ENCODE results near the gene LRRC8D.

LRRC8D gene

DNA sequence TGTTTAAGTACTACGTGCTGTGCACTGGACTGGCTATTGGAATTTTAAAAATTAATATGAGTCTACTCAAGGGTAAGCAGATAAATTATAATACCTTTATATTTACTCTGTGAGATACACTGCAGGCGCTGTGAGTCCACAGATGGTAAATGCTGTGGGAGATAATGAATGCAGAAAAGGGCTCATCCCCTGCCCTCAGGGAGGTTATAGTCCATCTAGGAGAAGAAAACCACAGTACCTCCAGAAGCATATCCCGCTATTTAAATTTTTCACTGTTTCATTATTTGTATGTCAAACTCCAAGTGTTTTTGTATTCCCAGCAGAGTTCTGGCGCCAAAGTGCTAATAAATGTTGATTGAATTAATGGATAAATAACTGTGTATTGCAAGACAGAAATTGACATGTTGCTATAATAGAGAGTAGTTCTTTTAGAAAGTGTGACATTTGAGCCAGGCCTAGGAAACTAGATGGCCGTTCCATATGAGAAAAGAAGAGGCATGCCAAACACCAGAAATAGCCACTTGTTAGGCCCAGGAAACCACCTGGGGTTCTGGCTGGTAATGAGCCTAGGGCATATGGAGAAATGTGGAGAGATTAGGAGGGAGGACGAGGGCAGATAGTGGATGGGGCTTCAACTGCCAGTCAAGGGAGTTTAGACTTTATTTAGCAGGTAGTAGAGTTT is 61.7 kb downstream of the LRRC8D start:
- TF ChIP-seq, protein P1, sequence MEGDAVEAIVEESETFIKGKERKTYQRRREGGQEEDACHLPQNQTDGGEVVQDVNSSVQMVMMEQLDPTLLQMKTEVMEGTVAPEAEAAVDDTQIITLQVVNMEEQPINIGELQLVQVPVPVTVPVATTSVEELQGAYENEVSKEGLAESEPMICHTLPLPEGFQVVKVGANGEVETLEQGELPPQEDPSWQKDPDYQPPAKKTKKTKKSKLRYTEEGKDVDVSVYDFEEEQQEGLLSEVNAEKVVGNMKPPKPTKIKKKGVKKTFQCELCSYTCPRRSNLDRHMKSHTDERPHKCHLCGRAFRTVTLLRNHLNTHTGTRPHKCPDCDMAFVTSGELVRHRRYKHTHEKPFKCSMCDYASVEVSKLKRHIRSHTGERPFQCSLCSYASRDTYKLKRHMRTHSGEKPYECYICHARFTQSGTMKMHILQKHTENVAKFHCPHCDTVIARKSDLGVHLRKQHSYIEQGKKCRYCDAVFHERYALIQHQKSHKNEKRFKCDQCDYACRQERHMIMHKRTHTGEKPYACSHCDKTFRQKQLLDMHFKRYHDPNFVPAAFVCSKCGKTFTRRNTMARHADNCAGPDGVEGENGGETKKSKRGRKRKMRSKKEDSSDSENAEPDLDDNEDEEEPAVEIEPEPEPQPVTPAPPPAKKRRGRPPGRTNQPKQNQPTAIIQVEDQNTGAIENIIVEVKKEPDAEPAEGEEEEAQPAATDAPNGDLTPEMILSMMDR (IDR thresholded peaks at IDR 0.05): no peak

DNA sequence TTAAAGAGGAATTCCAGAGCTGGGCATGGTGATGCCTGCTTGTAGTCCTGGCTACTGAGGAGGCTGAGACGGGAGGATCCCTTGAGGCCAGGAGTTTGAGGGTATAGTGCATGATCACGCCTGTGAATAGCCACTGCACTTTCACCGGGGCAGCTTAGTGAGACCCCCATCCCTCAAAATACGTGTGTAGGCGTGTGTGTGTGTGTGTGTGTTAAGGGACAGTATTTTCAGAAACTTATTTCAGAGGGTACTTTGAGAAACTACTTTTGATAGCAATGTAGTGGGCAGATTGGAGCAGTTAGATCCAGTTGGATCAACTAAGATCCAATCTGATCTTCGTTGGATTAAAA is 62.2 kb downstream of the LRRC8D start:
- TF ChIP-seq, protein P1 (IDR thresholded peaks at IDR 0.05): no peak

DNA sequence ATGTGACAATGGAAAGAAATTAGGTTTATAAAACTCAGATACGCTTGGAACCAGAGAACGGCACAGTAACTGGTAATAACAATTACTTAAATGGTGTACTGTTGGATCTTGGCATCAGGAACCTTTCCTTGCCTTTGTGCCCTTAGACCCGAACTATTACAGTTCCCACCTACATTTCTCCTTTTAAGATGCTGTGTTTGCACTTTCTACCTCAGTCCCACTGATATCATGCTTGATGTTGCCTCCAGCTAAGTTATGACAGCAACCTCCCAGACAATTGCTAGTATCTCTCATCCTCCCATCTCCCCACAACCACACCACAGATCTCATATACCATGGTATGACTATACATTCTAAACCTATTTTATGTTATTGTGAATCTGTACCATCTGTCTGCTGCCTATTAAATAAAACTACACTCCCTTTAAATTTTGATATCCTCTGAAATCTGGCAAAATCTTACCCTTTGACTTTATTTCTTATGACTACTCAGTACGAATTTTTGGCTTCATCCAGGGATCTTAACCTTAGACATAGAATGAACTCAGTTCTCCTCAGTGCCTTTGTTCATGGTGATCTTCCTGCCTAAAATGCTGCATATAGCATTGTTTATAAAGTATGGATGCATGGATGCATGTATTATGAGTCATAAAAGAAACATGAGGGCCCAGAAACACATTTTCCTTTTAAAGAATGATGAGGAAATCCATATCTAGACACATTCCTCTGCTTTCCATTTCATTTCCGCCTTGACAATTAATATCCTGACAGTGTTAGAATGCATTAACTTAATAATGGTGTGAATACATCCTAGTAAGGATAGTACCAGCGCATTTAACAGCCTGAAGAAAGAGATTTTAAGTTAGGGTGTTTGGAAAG is 64.1 kb downstream of the LRRC8D start:
- TF ChIP-seq, protein P1 (IDR thresholded peaks at IDR 0.05): no peak

DNA sequence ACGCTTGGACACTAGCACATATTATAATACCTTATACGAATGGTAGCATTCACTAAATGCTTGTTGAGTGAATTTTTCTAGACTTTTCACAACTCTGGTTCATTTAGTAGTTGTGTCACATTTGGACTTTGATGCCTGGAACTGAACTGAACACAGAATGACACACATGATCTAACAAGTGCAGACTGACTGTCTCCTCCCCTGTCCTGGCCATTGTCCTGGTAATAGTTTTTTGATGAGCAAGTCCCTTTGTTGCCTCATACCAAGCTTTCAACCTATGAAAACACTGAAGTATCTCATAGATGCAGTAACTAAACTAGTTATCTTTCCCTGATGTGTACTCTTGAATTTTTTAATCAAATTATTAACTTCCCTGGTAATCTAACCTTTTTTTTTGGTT is 66.4 kb downstream of the LRRC8D start:
- TF ChIP-seq, protein P1 (IDR thresholded peaks at IDR 0.05): no peak

DNA sequence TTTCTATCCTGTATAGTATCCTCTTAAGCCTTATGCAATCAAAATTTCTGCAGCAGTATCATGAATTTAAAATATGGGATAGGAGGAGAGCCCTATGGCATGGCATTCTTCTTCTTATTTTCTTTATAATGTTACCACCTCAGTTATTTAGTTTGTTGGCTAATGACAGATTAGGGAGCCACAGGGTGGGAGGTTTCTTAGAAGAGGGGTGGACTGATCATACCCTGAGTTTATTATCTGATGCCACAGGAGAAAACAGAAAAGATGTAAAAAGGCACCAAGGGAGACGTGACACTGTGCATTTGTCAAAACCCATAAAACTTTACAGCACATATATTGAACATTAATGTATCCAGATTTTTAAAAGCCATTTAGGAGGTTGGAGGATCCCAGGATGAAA is 66.9 kb downstream of the LRRC8D start:
- TF ChIP-seq, protein P1 (IDR thresholded peaks at IDR 0.05): no peak

DNA sequence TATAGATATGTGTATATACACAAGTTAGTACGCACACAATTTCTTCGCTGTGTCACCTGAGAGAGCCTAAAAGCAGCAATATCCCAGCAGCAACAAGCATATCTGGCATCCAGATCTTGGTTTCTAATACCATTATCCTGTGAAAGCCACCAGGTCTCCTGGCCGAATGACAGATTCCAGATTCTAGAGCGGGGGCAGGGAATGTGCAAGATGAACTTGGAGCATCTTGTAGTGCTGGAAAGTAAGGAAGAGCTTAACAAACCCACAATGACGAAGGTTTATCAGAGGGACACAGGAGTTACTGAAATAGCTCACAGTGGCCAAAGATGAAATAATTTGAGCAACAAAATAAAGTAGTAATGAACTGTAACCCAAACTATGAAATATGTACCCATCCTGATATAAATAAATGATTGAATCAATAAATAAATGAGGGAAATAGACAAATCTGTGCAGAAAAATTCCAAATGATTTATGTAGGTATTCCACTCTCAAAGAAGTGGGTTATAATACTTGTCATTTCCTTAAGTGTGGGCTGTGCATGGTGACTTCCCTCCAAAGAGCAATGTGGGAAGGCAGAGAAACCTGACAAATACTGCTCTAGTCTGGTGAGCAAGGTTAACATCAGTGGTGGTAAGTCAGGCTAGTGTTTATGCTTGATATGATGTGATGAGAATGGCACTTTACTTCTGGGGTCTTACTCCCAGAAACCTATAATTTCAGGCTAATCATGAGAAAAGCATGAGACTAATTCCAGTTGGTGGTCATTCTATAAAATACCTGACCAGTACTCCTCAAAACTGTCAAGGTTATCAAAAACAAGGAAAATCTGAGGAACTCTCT is 67.9 kb downstream of the LRRC8D start:
- TF ChIP-seq, protein P1 (IDR thresholded peaks at IDR 0.05): no peak

DNA sequence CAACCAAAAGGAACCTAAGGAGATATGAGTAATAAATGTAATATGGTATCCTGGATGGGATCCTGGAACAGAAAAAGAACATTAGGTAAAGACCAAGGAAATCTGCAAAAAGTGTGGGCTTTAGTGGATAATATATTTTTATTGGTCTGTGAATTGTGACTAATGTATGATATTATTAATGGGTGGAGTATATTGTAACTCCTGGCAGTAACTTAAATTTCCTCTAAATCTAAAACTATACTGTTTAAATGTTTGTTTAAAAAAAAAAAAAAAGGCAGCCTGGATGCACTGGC is 68.4 kb downstream of the LRRC8D start:
- TF ChIP-seq, protein P1 (IDR thresholded peaks at IDR 0.05): no peak

All from LNCAP (cell line).